MM.1S (cell line): Measurements from ENCODE around the gene BTBD17.

Experiments used
- DNase-seq: peaks from one replicate; pipeline ENCODE4 v3.0.0-alpha.2; 2015
- H2AFZ ChIP-seq: fragments of 300-600 bp; sonication (generic); 2 replicates; pipeline ENCODE4 v1.6.0; 2016; ENCODE audit warnings: antibody characterized with exemption, low read length
- H3F3A ChIP-seq: fragments of 300-600 bp; sonication (generic); 2 replicates; pipeline ENCODE4 v1.6.1; 2016; ENCODE audit warnings: mild to moderate bottlenecking, antibody characterized with exemption, low read length, moderate library complexity, mixed read lengths; ENCODE audit not compliant: insufficient read depth
- H3K27ac ChIP-seq: fragments of 300-600 bp; sonication (generic); 2 replicates; pipeline ENCODE4 v1.5.1; 2016; ENCODE audit warnings: mild to moderate bottlenecking, low read length
- H3K27me3 ChIP-seq: fragments of 300-600 bp; sonication (generic); replicated peaks from 2 replicates; pipeline ENCODE4 v1.6.0; 2016; ENCODE audit warnings: low read length; ENCODE audit not compliant: insufficient read depth
- H3K36me3 ChIP-seq: fragments of 300-600 bp; sonication (generic); replicated peaks from 2 replicates; pipeline ENCODE4 v1.6.1; 2016; ENCODE audit warnings: mild to moderate bottlenecking, low read length, mixed read lengths; ENCODE audit not compliant: insufficient read depth
- H3K4me1 ChIP-seq: fragments of 300-600 bp; sonication (generic); 2 replicates; pipeline ENCODE4 v1.6.1; 2016; ENCODE audit warnings: low read length, mixed read lengths
- H3K4me2 ChIP-seq: fragments of 300-600 bp; sonication (generic); 2 replicates; pipeline ENCODE4 v1.6.0; 2016; ENCODE audit warnings: low read depth, low read length
- H3K4me3 ChIP-seq: fragments of 300-600 bp; sonication (generic); 2 replicates; pipeline ENCODE4 v1.5.1; 2016; ENCODE audit warnings: low read length, mixed read lengths
- H3K79me2 ChIP-seq: fragments of 300-600 bp; sonication (generic); 2 replicates; pipeline ENCODE4 v1.6.1; 2016; ENCODE audit warnings: mixed run types, low read length, mixed read lengths
- H3K9ac ChIP-seq: fragments of 300-600 bp; sonication (generic); 2 replicates; pipeline ENCODE4 v1.6.1; 2016; ENCODE audit warnings: low read length, mixed read lengths
- H3K9me2 ChIP-seq: fragments of 300-600 bp; sonication (generic); replicated peaks from 2 replicates; pipeline ENCODE4 v1.6.1; 2016; ENCODE audit warnings: mild to moderate bottlenecking, low read length, mixed read lengths; ENCODE audit not compliant: insufficient read depth
- H3K9me3 ChIP-seq: fragments of 300-600 bp; sonication (generic); replicated peaks from 2 replicates; pipeline ENCODE4 v1.6.1; 2016; ENCODE audit warnings: mild to moderate bottlenecking, low read length, mixed read lengths; ENCODE audit not compliant: insufficient read depth
- H4K20me1 ChIP-seq: fragments of 300-600 bp; sonication (generic); 2 replicates; pipeline ENCODE4 v1.6.1; 2016; ENCODE audit warnings: mild to moderate bottlenecking, low read length, moderate library complexity, mixed read lengths; ENCODE audit not compliant: insufficient read depth
- EZH2 ChIP-seq: fragments of 300-600 bp; sonication (generic); optimal IDR thresholded peaks from 2 replicates; pipeline ENCODE3; 2017; ENCODE audit warnings: low read depth, mild to moderate bottlenecking, antibody characterized with exemption, low read length, mixed read lengths
- EZH2phosphoT487 ChIP-seq: fragments of 300-600 bp; sonication (generic); IDR thresholded peaks from 2 replicates; pipeline ENCODE4 v1.6.1; 2018; ENCODE audit warnings: antibody characterized with exemption, low read length
- TF ChIP-seq, protein P1 (sequence below): fragments of 300-600 bp; sonication (generic); IDR thresholded peaks from 2 replicates; pipeline ENCODE4 v1.5.1; 2016; ENCODE audit warnings: antibody characterized with exemption, low read length, mixed read lengths

BTBD17 gene

DNA sequence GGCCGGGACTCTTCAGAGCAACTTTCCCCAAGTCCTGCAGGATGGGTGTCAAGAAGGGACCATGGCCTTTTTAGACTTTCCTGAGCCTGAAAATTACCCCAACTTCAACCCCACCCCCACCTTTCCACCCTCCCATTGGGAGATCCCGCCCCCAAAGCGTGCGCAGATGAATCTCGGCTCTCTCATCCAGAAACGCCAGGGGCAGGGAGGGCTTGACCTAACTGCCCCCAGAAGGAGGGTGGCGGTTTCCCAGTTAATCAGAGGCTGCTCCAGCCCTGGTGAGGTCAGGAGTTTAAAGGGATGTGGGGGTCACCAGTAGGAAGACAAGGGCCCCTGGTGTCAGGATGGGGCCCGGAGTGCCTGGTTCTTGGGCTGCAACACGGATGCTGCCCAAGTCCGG lies 35.2 kb downstream of the BTBD17 start:
- Histone ChIP-seq H3K9me2 (no peaks in the 10 kb centered on the region), H3K27ac (no peak overlapping the region), H4K20me1 (no peaks in the 10 kb centered on the region), H3K4me1 (0 out of 2 replicates have a peak, but pooled peaks cover 7% of the 10 kb centered on the region), H3K79me2 (no peaks in the 10 kb centered on the region), H3K9ac (no peak overlapping the region), H3K4me3 (no peak overlapping the region; the same call in 1 of the 2 replicates), H3K27me3 (peaks cover 52% of the 10 kb centered on the region), H2AFZ (no peak overlapping the region), H3K9me3 (no peaks in the 10 kb centered on the region), H3K4me2 (peak overlapping the region; percentile 47; the same call in 1 of the 2 replicates), H3K36me3 (no peaks in the 10 kb centered on the region), H3F3A (no peaks in the 10 kb centered on the region)
- TF ChIP-seq EZH2phosphoT487 (no peak), EZH2 (no peak)
- TF ChIP-seq, protein P1, sequence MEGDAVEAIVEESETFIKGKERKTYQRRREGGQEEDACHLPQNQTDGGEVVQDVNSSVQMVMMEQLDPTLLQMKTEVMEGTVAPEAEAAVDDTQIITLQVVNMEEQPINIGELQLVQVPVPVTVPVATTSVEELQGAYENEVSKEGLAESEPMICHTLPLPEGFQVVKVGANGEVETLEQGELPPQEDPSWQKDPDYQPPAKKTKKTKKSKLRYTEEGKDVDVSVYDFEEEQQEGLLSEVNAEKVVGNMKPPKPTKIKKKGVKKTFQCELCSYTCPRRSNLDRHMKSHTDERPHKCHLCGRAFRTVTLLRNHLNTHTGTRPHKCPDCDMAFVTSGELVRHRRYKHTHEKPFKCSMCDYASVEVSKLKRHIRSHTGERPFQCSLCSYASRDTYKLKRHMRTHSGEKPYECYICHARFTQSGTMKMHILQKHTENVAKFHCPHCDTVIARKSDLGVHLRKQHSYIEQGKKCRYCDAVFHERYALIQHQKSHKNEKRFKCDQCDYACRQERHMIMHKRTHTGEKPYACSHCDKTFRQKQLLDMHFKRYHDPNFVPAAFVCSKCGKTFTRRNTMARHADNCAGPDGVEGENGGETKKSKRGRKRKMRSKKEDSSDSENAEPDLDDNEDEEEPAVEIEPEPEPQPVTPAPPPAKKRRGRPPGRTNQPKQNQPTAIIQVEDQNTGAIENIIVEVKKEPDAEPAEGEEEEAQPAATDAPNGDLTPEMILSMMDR, result no peak
- no peak for DNase-seq

DNA sequence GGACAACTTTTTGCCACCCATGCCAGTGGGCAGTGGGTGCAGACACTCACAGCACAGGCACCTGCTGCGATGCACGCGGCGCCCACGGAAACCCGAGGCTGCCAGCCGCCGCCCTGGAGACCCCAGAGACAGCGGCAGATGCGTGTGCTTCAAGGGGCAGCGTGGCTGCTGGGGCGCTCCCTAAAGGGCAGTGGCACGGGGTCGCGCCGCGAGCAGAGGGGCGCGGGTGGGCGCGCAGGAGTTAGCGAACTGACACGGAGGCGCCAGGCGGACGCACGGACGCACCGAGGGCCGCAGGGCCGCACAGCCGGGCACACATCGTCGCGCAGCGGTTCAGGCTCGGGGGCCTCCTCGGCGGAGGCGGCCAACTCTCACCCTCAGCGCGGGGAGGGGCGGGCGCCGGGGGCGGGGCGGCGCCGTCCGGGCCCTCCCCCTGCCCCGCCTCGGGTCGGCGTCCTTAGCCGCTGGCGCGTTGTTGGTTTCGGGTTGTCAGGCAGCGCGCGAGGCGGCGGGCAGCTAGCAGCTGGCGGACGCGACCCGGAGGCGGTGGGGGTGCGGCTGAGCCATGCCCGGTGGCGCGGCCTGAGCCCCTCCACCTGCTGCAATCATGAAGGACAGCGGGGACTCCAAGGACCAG lies 35.8 kb downstream of the BTBD17 start, which contains the start of gene KIF19:
Gene KIF19, plus strand, starts transcription at position 484 of the 637 bp plus-strand sequence. Its CDS starts 124 bp downstream, at position 608.
- Histone ChIP-seq H3K4me2 (peak within 1 kb of the TSS; percentile 51; the same call in 1 of the 2 replicates), H3K4me1 (0 out of 2 replicates have a peak, but pooled peaks cover 7% of the 10 kb centered on the region), H3K79me2 (no peaks in the 10 kb centered on the region), H3F3A (no peaks in the 10 kb centered on the region), H4K20me1 (no peaks in the 10 kb centered on the region), H3K36me3 (no peaks in the 10 kb centered on the region), H3K4me3 (no peak within 1 kb of the TSS; the same call in 1 of the 2 replicates), H3K9me3 (no peaks in the 10 kb centered on the region), H3K9ac (no peak within 1 kb of the TSS), H3K9me2 (no peaks in the 10 kb centered on the region), H3K27ac (no peak within 1 kb of the TSS), H2AFZ (no peak within 1 kb of the TSS), H3K27me3 (peaks cover 54% of the 10 kb centered on the region)
- DNase-seq, result peak; percentile 39
- no peak for TF ChIP-seq EZH2phosphoT487
- no peak for TF ChIP-seq EZH2
- TF ChIP-seq, protein P1, result no peak

DNA sequence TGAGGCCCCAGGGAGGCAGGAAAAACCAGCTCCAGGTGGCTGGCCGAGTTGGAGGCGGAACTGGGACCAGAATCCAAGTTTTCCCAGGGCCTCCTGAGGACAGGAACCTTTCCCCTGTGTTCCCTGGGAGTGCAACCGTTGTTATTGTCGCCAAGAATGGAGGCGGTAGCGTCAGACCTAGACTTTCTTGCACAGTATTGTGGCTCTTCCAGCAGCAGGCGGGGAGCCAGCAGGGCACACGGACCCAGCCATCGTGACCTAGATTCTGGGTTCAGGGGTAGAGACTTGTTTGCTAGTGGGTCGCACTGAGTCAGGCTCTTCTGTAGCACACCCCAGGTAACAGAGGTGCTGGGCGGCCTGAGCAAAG lies 36.3 kb downstream of the BTBD17 start:
- H3K4me3 ChIP-seq, result no peak overlapping the region

More for the DNA sequence above, 36.3 kb downstream of the BTBD17 start:
- Histone ChIP-seq H3K9ac (no peak overlapping the region), H4K20me1 (no peaks in the 10 kb centered on the region), H3K4me1 (0 out of 2 replicates have a peak, but pooled peaks cover 7% of the 10 kb centered on the region), H3K27me3 (peaks cover 54% of the 10 kb centered on the region), H3K27ac (no peak overlapping the region), H3K79me2 (no peaks in the 10 kb centered on the region), H3F3A (no peaks in the 10 kb centered on the region), H3K36me3 (no peaks in the 10 kb centered on the region), H2AFZ (no peak overlapping the region), H3K4me2 (peak overlapping the region; percentile 51; the same call in 1 of the 2 replicates), H3K9me3 (no peaks in the 10 kb centered on the region), H3K9me2 (no peaks in the 10 kb centered on the region)
- TF ChIP-seq EZH2 (no peak), EZH2phosphoT487 (no peak)
- TF ChIP-seq, protein P1, result no peak
- DNase-seq, result no peak
